Colonic mucosa (tissue), 4 donors: Measurements from ENCODE around the gene PCNX3. TPM values are rescaled to one million over a fixed set of nuclear protein-coding genes. Genes with fewer than 3 reads are reported as not detected.

ENCODE experiments used
- DNase-seq: peaks from one replicate; pipeline ENCODE4 v3.0.0-alpha.2; 2020
- H3K27ac ChIP-seq: fragments of 200-600 bp; one replicate; pipeline ENCODE4 v1.8.0; 2021
- H3K27me3 ChIP-seq: fragments of 200-600 bp; one replicate; pipeline ENCODE4 v1.8.0; 2021
- H3K36me3 ChIP-seq: fragments of 200-600 bp; one replicate; pipeline ENCODE4 v1.8.0; 2021
- H3K4me1 ChIP-seq: fragments of 200-600 bp; one replicate; pipeline ENCODE4 v1.8.0; 2021; ENCODE audit warnings: mild to moderate bottlenecking
- H3K4me3 ChIP-seq: fragments of 200-600 bp; one replicate; pipeline ENCODE4 v1.8.0; 2021
- H3K9ac ChIP-seq, 2 donors: one replicate each; pipeline ENCODE4 v1.7.0; 2013; ENCODE audit warnings: control low read depth in 2 of 2, low read depth in 2 of 2, low read length in 2 of 2
- H3K9me3 ChIP-seq: fragments of 200-600 bp; one replicate; pipeline ENCODE4 v1.8.0; 2021
- CTCF ChIP-seq: fragments of 200-600 bp; IDR thresholded peaks from one replicate; pipeline ENCODE4 v1.8.0; 2022; ENCODE audit warnings: antibody characterized with exemption, mild to moderate bottlenecking
- intact Hi-C: fragments of 100-400 bp; cut with DNase I; formaldehyde crosslinking; loops from one replicate; pipeline ENCODE4 v1.14.1; 2022
- total RNA-seq, 2 donors: library from RNA; stranded (reverse); fragmentation: NEBNext Ultra II Directional in 1 of 2; extraction: Animal tissue kit (Norgen Biotek cat#: 25700) in 1 of 2; gene quantifications; one replicate each; pipeline ENCODE4 v1.2.1, GENCODE V29; 2021
- donor health status: healthy.
- donor health status: DM: no; HTN: no; CAD: no.
- donor health status: DM: no; HTN: no; CAD: no.

The PCNX3 gene
- total RNA-seq, 2 donors from 2014 or later = 41.5 to 72.4 TPM

GRCh38 chr11:65629579-65629978 is 14.0 kb downstream of the PCNX3 start:
- intact Hi-C loops = loop anchor here (10.0 kb wide), 1 partner anchor 75 kb away; no protein-coding TSS in a partner anchor
- H3K9ac ChIP-seq = no peak overlapping the region
- DNase-seq = no peak

GRCh38 chr11:65630215-65630614 is 14.6 kb downstream of the PCNX3 start:
- no peak overlapping the region for H3K9ac ChIP-seq
- no peaks in the 10 kb centered on the region for H3K4me1 ChIP-seq
- no peak for DNase-seq
- H3K36me3 ChIP-seq = peaks cover 34% of the 10 kb centered on the region
- TF ChIP-seq CTCF = no peak
- no peak overlapping the region for H3K4me3 ChIP-seq
- H3K27ac ChIP-seq = no peak overlapping the region
- intact Hi-C loops = no loop called here
- H3K9me3 ChIP-seq = no peaks in the 10 kb centered on the region
- H3K27me3 ChIP-seq = no peaks in the 10 kb centered on the region

More at GRCh38 chr11:65629579-65629978, 14.0 kb downstream of the PCNX3 start:
- H3K4me3 ChIP-seq = no peak overlapping the region
- H3K27me3 ChIP-seq = no peaks in the 10 kb centered on the region
- no peak for TF ChIP-seq CTCF
- no peak overlapping the region for H3K27ac ChIP-seq
- H3K36me3 ChIP-seq = peaks cover 28% of the 10 kb centered on the region
- H3K9me3 ChIP-seq = no peaks in the 10 kb centered on the region
- no peaks in the 10 kb centered on the region for H3K4me1 ChIP-seq

GRCh38 chr11:65633390-65634108 is 18.0 kb downstream of the PCNX3 start:
- H3K4me3 ChIP-seq = no peak overlapping the region
- H3K9me3 ChIP-seq = no peaks in the 10 kb centered on the region
- intact Hi-C loops = no loop called here
- no peak overlapping the region for H3K27ac ChIP-seq
- no peak for DNase-seq
- no peak overlapping the region for H3K9ac ChIP-seq
- H3K27me3 ChIP-seq = no peaks in the 10 kb centered on the region
- peaks cover 40% of the 10 kb centered on the region for H3K36me3 ChIP-seq
- no peak for TF ChIP-seq CTCF
- H3K4me1 ChIP-seq = peaks cover 10% of the 10 kb centered on the region

GRCh38 chr11:65634109-65634436 is 18.5 kb downstream of the PCNX3 start:
- peaks cover 35% of the 10 kb centered on the region for H3K36me3 ChIP-seq
- TF ChIP-seq CTCF = no peak
- no peaks in the 10 kb centered on the region for H3K9me3 ChIP-seq
- no peak overlapping the region for H3K27ac ChIP-seq
- no peak overlapping the region for H3K4me3 ChIP-seq
- H3K9ac ChIP-seq = no peak overlapping the region
- intact Hi-C loops = no loop called here
- H3K27me3 ChIP-seq = no peaks in the 10 kb centered on the region
- DNase-seq = no peak
- H3K4me1 ChIP-seq = peaks cover 10% of the 10 kb centered on the region

GRCh38 chr11:65634440-65634839 is 18.9 kb downstream of the PCNX3 start:
- Histone ChIP-seq H3K36me3 (peaks cover 31% of the 10 kb centered on the region), H3K9me3 (no peaks in the 10 kb centered on the region), H3K4me1 (peaks cover 10% of the 10 kb centered on the region), H3K27ac (no peak overlapping the region), H3K4me3 (no peak overlapping the region), H3K27me3 (no peaks in the 10 kb centered on the region), H3K9ac (no peak overlapping the region)
- intact Hi-C loops = no loop called here
- no peak for TF ChIP-seq CTCF
- no peak for DNase-seq
